Chondrocyte (in vitro differentiated cells): ENCODE data around the gene ROS1. TPM values are rescaled to one million over a fixed set of nuclear protein-coding genes. Genes with fewer than 3 reads are reported as not detected.

Source experiments
- DNase-seq: peaks from one replicate; pipeline ENCODE4 v3.0.0; 2021; ENCODE audit warnings: mixed read lengths, low spot score
- H3K27ac Mint-ChIP-seq: one replicate; pipeline ENCODE4 v1.8.0; 2021; ENCODE audit warnings: mild to moderate bottlenecking, moderate library complexity, mixed read lengths; ENCODE audit not compliant: unreplicated experiment
- H3K27me3 Mint-ChIP-seq: 2 replicates; pipeline ENCODE4 v1.8.0; 2021; ENCODE audit warnings: low read depth, mixed read lengths
- H3K36me3 Mint-ChIP-seq: 2 replicates; pipeline ENCODE4 v1.8.0; 2021; ENCODE audit warnings: low read depth, mixed read lengths
- H3K4me1 Mint-ChIP-seq: 2 replicates; pipeline ENCODE4 v1.8.0; 2021; ENCODE audit warnings: low read depth, mild to moderate bottlenecking, mixed read lengths
- H3K4me3 Mint-ChIP-seq: one replicate; pipeline ENCODE4 v1.8.0; 2021; ENCODE audit warnings: mild to moderate bottlenecking, moderate library complexity, mixed read lengths; ENCODE audit not compliant: unreplicated experiment
- H3K9me3 Mint-ChIP-seq: 2 replicates; pipeline ENCODE4 v1.8.0; 2021; ENCODE audit warnings: low read depth, mixed read lengths
- total RNA-seq: library from RNA; stranded (reverse); gene quantifications from 3 replicates; pipeline ENCODE4 v1.2.1, GENCODE V29; 2021
- TF ChIP-seq, protein P1 (sequence below): fragments of 200-600 bp; sonication (generic); IDR thresholded peaks from 2 replicates; pipeline ENCODE4 v1.5.0; 2021; ENCODE audit warnings: antibody characterized with exemption, mild to moderate bottlenecking, moderate library complexity

ROS1 gene
- total RNA-seq, 1 donor from 2014 or later, result not detected

DNA sequence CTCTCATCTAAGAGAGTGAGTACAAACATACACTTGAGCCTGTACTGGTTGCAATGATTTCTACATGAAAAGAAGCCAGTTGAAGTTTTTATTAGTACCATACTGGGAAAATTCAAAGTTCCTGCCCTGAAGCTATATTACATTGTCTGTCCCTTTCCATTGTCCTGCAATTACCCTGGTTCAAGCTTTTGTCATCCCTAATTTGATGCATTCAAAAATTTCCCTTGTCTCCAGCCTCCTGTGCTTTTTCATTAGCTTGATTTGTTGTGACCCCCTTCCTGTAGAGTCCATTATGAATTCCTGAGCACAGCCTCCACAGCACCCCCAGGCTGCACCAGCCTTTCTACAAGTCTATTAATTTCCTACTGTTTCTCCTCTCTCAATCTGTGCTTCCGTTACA lies 114.0 kb downstream of the ROS1 start:
- Mint-ChIP-seq H3K4me1 (no peaks in the 10 kb centered on the region), H3K27me3 (peaks cover 24% of the 10 kb centered on the region), H3K9me3 (no peaks in the 10 kb centered on the region), H3K36me3 (no peaks in the 10 kb centered on the region), H3K27ac (no peak overlapping the region), H3K4me3 (no peak overlapping the region)
- TF ChIP-seq, protein P1, sequence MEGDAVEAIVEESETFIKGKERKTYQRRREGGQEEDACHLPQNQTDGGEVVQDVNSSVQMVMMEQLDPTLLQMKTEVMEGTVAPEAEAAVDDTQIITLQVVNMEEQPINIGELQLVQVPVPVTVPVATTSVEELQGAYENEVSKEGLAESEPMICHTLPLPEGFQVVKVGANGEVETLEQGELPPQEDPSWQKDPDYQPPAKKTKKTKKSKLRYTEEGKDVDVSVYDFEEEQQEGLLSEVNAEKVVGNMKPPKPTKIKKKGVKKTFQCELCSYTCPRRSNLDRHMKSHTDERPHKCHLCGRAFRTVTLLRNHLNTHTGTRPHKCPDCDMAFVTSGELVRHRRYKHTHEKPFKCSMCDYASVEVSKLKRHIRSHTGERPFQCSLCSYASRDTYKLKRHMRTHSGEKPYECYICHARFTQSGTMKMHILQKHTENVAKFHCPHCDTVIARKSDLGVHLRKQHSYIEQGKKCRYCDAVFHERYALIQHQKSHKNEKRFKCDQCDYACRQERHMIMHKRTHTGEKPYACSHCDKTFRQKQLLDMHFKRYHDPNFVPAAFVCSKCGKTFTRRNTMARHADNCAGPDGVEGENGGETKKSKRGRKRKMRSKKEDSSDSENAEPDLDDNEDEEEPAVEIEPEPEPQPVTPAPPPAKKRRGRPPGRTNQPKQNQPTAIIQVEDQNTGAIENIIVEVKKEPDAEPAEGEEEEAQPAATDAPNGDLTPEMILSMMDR, result no peak
- no peak for DNase-seq

DNA sequence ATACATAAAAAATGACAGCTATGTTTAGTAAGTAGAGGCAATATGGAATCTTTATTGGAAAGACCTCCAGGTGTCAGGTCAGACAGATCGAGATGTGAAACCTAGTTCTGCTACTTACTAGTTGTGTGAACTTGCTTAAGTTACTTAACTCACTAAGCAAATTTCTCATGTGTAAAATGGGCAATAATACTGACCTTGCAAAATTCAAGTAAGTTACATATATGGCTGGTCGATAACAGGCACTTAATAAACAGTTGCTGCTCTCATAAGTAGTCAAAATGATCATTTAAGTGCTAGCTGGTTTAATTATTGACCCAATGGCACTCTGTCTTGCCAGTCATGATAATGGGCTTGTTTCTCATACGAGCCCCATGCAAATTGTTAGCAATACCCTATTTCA lies 114.4 kb downstream of the ROS1 start:
- no peaks in the 10 kb centered on the region for H3K36me3 Mint-ChIP-seq
- H3K27me3 Mint-ChIP-seq, result peaks cover 21% of the 10 kb centered on the region
- no peak for DNase-seq
- H3K9me3 Mint-ChIP-seq, result no peaks in the 10 kb centered on the region
- no peaks in the 10 kb centered on the region for H3K4me1 Mint-ChIP-seq
- TF ChIP-seq, protein P1, result no peak
- no peak overlapping the region for H3K27ac Mint-ChIP-seq
- H3K4me3 Mint-ChIP-seq, result no peak overlapping the region

DNA sequence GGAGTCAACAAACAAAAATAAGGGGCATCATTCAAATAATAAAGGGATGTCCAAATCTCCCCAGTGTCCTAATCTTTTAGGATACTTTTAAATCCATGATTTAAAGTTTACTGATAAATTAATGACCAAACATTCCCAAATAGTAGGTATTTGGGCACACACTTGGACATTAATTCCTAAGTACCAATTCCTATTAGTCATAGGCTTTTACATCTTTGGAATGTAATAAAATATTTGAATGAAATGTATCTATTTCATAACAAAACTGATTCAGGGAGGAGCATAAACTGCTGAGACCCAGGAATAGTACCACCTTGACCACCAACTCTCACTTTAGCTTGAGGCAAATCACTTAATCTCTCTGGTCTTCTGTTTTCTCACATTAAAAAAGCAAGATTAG lies 116.1 kb downstream of the ROS1 start:
- Mint-ChIP-seq H3K27me3 (peaks cover 20% of the 10 kb centered on the region), H3K4me3 (no peak overlapping the region), H3K36me3 (no peaks in the 10 kb centered on the region), H3K9me3 (no peaks in the 10 kb centered on the region), H3K4me1 (no peaks in the 10 kb centered on the region), H3K27ac (no peak overlapping the region)
- TF ChIP-seq, protein P1, result no peak
- no peak for DNase-seq

DNA sequence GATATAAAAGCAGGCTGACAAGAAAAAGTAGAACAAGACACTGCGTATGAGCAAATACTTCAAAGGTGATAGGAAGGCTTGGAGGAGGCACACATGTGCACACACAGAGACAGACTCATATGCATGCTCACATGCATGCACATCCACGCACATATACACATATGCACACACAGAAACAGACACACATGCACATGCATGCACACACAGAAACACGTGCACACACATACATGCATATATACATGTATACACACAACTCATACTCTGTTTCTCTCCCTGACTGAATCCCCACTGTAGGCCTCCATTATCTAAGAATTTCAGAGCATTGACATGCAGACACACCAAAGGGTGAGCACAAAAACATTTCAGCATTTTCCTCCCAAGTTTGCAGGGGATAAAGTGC lies 116.7 kb downstream of the ROS1 start:
- Mint-ChIP-seq H3K9me3 (no peaks in the 10 kb centered on the region), H3K4me1 (no peaks in the 10 kb centered on the region), H3K4me3 (no peak overlapping the region), H3K27ac (no peak overlapping the region), H3K27me3 (peaks cover 20% of the 10 kb centered on the region), H3K36me3 (no peaks in the 10 kb centered on the region)
- DNase-seq, result no peak
- TF ChIP-seq, protein P1, result no peak

DNA sequence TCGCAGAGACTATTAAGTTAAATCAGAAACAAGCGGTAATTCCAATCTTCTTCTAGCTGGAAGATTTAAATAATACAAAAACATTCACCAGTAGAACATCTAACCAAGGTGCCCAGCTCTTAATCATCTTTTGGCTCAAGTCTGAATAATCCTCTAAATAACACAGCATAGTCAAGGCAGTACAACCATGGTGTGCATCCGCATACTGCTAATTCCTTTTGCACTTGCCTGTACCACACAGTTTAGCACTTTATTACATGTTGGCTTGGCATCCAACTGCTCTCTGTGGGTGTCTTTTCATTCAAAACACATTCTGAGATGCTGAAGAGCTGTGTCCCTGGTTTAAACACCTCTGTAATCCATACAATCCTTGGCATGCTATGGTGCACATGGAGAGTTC lies 118.1 kb downstream of the ROS1 start:
- TF ChIP-seq, protein P1, result no peak
- Mint-ChIP-seq H3K9me3 (no peaks in the 10 kb centered on the region), H3K27ac (no peak overlapping the region), H3K4me1 (no peaks in the 10 kb centered on the region), H3K27me3 (peaks cover 20% of the 10 kb centered on the region), H3K36me3 (no peaks in the 10 kb centered on the region), H3K4me3 (no peak overlapping the region)
- DNase-seq, result no peak
